Measurements from ENCODE around the gene AP4S1. TPM values are rescaled to one million over a fixed set of nuclear protein-coding genes. Genes with fewer than 3 reads are reported as not detected.
"Not testable (repeated sequence)": the region's sequence is repeated elsewhere in the genome, so short reads cannot be mapped to it uniquely, and the experiment has no call there.

The AP4S1 gene
- total RNA-seq, 1 experiment from 2014 or later, result 3.3 TPM

- TF ChIP-seq POLR2AphosphoS5 (IDR thresholded peaks at IDR 0.05; ENCODE audit: low read depth, low read length) (no peak), SIN3A (IDR thresholded peaks at IDR 0.05; ENCODE audit: borderline replicate concordance, insufficient read depth, low read depth, low read length) (no peak), CTCF (IDR thresholded peaks at IDR 0.05) (no peak), TCF7L2 (IDR thresholded peaks at IDR 0.05; ENCODE audit: low read depth, low read length) (no peak)
- TF ChIP-seq, protein P1, sequence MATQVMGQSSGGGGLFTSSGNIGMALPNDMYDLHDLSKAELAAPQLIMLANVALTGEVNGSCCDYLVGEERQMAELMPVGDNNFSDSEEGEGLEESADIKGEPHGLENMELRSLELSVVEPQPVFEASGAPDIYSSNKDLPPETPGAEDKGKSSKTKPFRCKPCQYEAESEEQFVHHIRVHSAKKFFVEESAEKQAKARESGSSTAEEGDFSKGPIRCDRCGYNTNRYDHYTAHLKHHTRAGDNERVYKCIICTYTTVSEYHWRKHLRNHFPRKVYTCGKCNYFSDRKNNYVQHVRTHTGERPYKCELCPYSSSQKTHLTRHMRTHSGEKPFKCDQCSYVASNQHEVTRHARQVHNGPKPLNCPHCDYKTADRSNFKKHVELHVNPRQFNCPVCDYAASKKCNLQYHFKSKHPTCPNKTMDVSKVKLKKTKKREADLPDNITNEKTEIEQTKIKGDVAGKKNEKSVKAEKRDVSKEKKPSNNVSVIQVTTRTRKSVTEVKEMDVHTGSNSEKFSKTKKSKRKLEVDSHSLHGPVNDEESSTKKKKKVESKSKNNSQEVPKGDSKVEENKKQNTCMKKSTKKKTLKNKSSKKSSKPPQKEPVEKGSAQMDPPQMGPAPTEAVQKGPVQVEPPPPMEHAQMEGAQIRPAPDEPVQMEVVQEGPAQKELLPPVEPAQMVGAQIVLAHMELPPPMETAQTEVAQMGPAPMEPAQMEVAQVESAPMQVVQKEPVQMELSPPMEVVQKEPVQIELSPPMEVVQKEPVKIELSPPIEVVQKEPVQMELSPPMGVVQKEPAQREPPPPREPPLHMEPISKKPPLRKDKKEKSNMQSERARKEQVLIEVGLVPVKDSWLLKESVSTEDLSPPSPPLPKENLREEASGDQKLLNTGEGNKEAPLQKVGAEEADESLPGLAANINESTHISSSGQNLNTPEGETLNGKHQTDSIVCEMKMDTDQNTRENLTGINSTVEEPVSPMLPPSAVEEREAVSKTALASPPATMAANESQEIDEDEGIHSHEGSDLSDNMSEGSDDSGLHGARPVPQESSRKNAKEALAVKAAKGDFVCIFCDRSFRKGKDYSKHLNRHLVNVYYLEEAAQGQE (IDR thresholded peaks at IDR 0.05; ENCODE audit: insufficient read depth in 1 of 2, low read depth in 2 of 2, low read length in 1 of 2), result no peak
- no peaks in the 10 kb centered on the region for H3K4me1 ChIP-seq (ENCODE audit: control insufficient read depth, insufficient read depth, low read length)
- no peak for DNase-seq (ENCODE audit: low read depth, low spot score)
- H3K27me3 ChIP-seq (ENCODE audit: control insufficient read depth, insufficient read depth, low read length), result no peaks in the 10 kb centered on the region
- intact Hi-C loops (cut with micrococcal nuclease; ENCODE audit: unreplicated experiment), result no loop called here
- ATAC-seq, result no peak
- POLR2A ChIA-PET, result no interaction called here
- BruUV-seq (replicated peaks), result no TSS peak
- CTCF ChIA-PET, result no interaction called here
- no peak overlapping the region for H3K4me3 ChIP-seq (ENCODE audit: low read depth in 2 of 2, low read length in 2 of 2)
- no peaks in the 10 kb centered on the region for H3K9me3 ChIP-seq (ENCODE audit: control insufficient read depth, insufficient read depth, low read depth, low read length)
- H3K27ac ChIP-seq (ENCODE audit: low read length), result no peak overlapping the region
- H3K36me3 ChIP-seq (ENCODE audit: control insufficient read depth, insufficient read depth, low read length), result no peaks in the 10 kb centered on the region
- in situ Hi-C loops (cut with HindIII; ENCODE audit: low pct_unique_long_range_greater_than_20kb, low sequenced_read_pairs), result no loop called here
Observed at GRCh38 chr14:31051023-31051422, 25.6 kb downstream of the AP4S1 start.

DNA sequence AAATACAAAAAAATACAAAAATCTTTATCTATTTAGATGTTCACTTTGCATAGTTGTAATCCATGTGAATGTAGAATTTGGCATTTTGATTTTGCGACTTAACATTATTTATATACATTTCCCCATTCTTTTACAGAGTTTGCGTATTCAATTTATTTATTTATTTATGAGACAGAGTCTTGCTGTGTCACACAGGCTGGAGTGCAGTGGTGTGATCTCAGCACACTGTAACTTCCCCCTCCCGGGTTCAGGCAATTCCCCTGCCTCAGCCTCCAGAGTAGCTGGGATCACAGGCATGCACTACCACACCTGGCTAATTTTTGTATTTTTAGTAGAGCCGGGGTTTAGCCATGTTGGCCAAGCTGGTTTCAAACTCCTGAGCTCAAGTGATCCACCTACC is 26.1 kb downstream of the AP4S1 start:
- DNase-seq (ENCODE audit: low read depth, low spot score) (no peak), ATAC-seq (no peak)
- Histone ChIP-seq H3K27me3 (ENCODE audit: control insufficient read depth, insufficient read depth, low read length) (no peaks in the 10 kb centered on the region), H3K9me3 (ENCODE audit: control insufficient read depth, insufficient read depth, low read depth, low read length) (no peaks in the 10 kb centered on the region), H3K4me1 (ENCODE audit: control insufficient read depth, insufficient read depth, low read length) (no peaks in the 10 kb centered on the region), H3K27ac (ENCODE audit: low read length) (no peak overlapping the region), H3K36me3 (ENCODE audit: control insufficient read depth, insufficient read depth, low read length) (no peaks in the 10 kb centered on the region), H3K4me3 (ENCODE audit: low read depth in 2 of 2, low read length in 2 of 2) (no peak overlapping the region)
- BruUV-seq (replicated peaks), result no TSS peak
- ChIA-PET CTCF (no interaction called here), POLR2A (no interaction called here)
- TF ChIP-seq CTCF (IDR thresholded peaks at IDR 0.05) (no peak), POLR2AphosphoS5 (IDR thresholded peaks at IDR 0.05; ENCODE audit: low read depth, low read length) (no peak), TCF7L2 (IDR thresholded peaks at IDR 0.05; ENCODE audit: low read depth, low read length) (no peak)
- TF ChIP-seq, protein P1 (IDR thresholded peaks at IDR 0.05; ENCODE audit: insufficient read depth in 1 of 2, low read depth in 2 of 2, low read length in 1 of 2), result no peak
- in situ Hi-C loops (cut with HindIII; ENCODE audit: low pct_unique_long_range_greater_than_20kb, low sequenced_read_pairs), result no loop called here
- intact Hi-C loops (cut with micrococcal nuclease; ENCODE audit: unreplicated experiment), result no loop called here

DNA sequence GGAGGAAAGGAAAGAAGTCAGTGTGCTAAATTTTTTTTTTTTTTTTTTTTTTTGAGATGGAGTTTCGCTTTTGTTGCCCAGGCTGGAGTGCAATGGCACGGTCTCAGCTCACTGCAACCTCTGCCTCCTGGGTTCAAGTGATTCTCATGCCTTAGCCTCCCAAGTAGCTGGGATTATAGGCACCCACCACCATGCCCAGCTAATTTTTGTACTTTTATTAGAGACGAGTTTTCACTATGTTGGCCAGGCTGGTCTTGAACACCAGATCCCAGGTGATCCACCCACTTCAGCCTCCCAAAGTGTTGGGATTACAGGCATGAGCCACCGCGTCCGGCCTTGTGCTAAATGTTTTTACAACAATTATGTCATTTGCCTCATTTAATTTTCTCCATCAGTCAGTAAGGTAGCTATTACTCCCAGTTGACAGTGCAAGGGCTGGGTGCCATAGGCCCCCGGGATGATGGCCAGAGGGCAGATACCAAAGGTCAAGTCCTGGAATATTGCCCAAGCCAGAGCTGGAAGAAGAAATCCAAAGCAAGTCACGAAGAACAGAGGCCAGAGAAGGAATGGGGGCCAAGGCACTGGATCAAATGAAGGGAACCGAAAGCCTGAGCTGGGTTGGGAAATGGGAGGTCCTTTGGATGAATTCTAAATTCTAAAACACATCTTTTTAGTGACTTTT is 27.6 kb downstream of the AP4S1 start:
- H3K9me3 ChIP-seq (ENCODE audit: control insufficient read depth, insufficient read depth, low read depth, low read length); H3K27me3 ChIP-seq (ENCODE audit: control insufficient read depth, insufficient read depth, low read length); BruUV-seq (replicated peaks); CTCF ChIA-PET; in situ Hi-C loops (cut with HindIII; ENCODE audit: low pct_unique_long_range_greater_than_20kb, low sequenced_read_pairs); H3K36me3 ChIP-seq (ENCODE audit: control insufficient read depth, insufficient read depth, low read length); H3K27ac ChIP-seq (ENCODE audit: low read length); intact Hi-C loops (cut with micrococcal nuclease; ENCODE audit: unreplicated experiment); ATAC-seq; DNase-seq (ENCODE audit: low read depth, low spot score); H3K4me3 ChIP-seq (ENCODE audit: low read depth in 2 of 2, low read length in 2 of 2); H3K4me1 ChIP-seq (ENCODE audit: control insufficient read depth, insufficient read depth, low read length): not testable (repeated sequence)
- POLR2A ChIA-PET, result interaction anchor here (0.7 kb wide), 1 partner anchor 1502 kb away, joined by 13 read pairs; no protein-coding TSS in a partner anchor

Measured in Panc1 (cell line).